Smooth muscle cell (in vitro differentiated cells): ENCODE measurements around the gene TCEA2. TPM values are rescaled to one million over a fixed set of nuclear protein-coding genes. Genes with fewer than 3 reads are reported as not detected.

ENCODE experiments used
- DNase-seq: peaks from one replicate; lab custom pipeline; 2025; ENCODE audit not compliant: unreplicated experiment; lab: John Stamatoyannopoulos, UW
- H2AFZ ChIP-seq: fragments of 200-600 bp; sonication (generic); 2 replicates; pipeline ENCODE4 v1.6.0; 2016; ENCODE audit warnings: antibody characterized with exemption, low read depth, mild to moderate bottlenecking
- H3F3A ChIP-seq: fragments of 200-600 bp; sonication (generic); 2 replicates; pipeline ENCODE4 v1.6.0; 2017; ENCODE audit warnings: antibody characterized with exemption, low read depth
- H3K27ac ChIP-seq: fragments of 200-600 bp; sonication (generic); 2 replicates; pipeline ENCODE4 v1.5.1; 2016; ENCODE audit warnings: low read depth, mild to moderate bottlenecking
- H3K27me3 ChIP-seq: fragments of 200-600 bp; sonication (generic); 2 replicates; pipeline ENCODE4 v1.6.1; 2016; ENCODE audit warnings: low read depth, mild to moderate bottlenecking
- H3K36me3 ChIP-seq: fragments of 200-600 bp; sonication (generic); 2 replicates; pipeline ENCODE4 v1.5.1; 2016; ENCODE audit warnings: low read depth
- H3K4me1 ChIP-seq: fragments of 200-600 bp; sonication (generic); 2 replicates; pipeline ENCODE4 v1.5.1; 2016; ENCODE audit warnings: low read depth
- H3K4me2 ChIP-seq: fragments of 200-600 bp; sonication (generic); 2 replicates; pipeline ENCODE4 v1.6.0; 2016; ENCODE audit warnings: mild to moderate bottlenecking
- H3K4me3 ChIP-seq: fragments of 200-600 bp; sonication (generic); 2 replicates; pipeline ENCODE4 v1.5.1; 2016; ENCODE audit warnings: mild to moderate bottlenecking
- H3K79me2 ChIP-seq: fragments of 200-600 bp; sonication (generic); 2 replicates; pipeline ENCODE4 v1.6.0; 2016; ENCODE audit warnings: low read depth, mild to moderate bottlenecking
- H3K9ac ChIP-seq: fragments of 200-600 bp; sonication (generic); 2 replicates; pipeline ENCODE4 v1.6.0; 2016; ENCODE audit warnings: low read depth
- H3K9me3 ChIP-seq: fragments of 200-600 bp; sonication (generic); replicated peaks from 2 replicates; pipeline ENCODE4 v1.5.1; 2016; ENCODE audit warnings: low read depth
- H4K20me1 ChIP-seq: fragments of 200-600 bp; sonication (generic); 2 replicates; pipeline ENCODE4 v1.6.0; 2016; ENCODE audit warnings: low read depth
- WGBS: methylation state at CpG from one replicate; pipeline ENCODE4 v1.1.7; 2016; ENCODE audit warnings: low lambda C conversion rate; 5-methylcytosine and 5-hydroxymethylcytosine counted together
- polyA plus RNA-seq: library from polyadenylated mRNA; unstranded; fragments of >200 nt; fragmentation: Nextera tagmentation; extraction: Ambion mirVana; gene quantifications from 2 replicates; pipeline ENCODE4 v1.2.1, GENCODE V29; 2016
- total RNA-seq: library from RNA; depleted of rRNA; stranded (reverse); fragments of >200 nt; gene quantifications from 2 replicates; pipeline ENCODE4 v1.2.3, GENCODE V29; 2014
- TF ChIP-seq, protein P1 (sequence below): fragments of 200-600 bp; sonication (generic); IDR thresholded peaks from 2 replicates; pipeline ENCODE4 v1.5.1; 2017; ENCODE audit warnings: borderline replicate concordance, mild to moderate bottlenecking, antibody characterized with exemption; ENCODE audit not compliant: insufficient read depth, poor library complexity, severe bottlenecking

The TCEA2 gene
- total and polyA plus RNA-seq, 2 experiments from 2014 or later = 24.9 to 89.5 TPM

DNA sequence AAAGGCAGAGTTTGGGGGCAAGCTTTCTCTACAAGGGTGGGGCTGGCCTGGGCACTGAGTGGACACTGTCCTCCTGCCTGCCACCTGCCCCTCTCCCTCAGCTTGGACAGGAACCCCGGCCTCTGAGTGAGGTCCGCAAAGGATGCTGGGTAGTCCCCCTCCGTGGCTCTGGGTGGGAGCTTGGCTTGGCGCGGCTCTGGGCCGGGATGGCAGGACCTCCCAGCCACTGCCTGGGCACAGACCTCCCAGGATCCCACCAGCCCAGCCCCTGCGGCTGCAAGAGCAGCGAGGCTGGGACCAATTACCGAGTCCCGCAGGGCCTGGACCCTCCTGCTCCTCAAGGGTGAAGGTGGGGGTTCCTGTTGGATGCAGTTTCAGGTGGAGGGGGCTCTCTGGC lies 10.7 kb upstream of the TCEA2 start:
- Histone ChIP-seq H3K36me3 (no peaks in the 10 kb centered on the region), H3K9ac (no peak overlapping the region), H3K4me1 (peaks cover 4% of the 10 kb centered on the region), H3K27me3 (peaks cover 5% of the 10 kb centered on the region), H3K4me3 (no peak overlapping the region), H3K79me2 (no peaks in the 10 kb centered on the region), H3K9me3 (no peaks in the 10 kb centered on the region), H2AFZ (no peak overlapping the region), H3K27ac (no peak overlapping the region), H3K4me2 (no peak overlapping the region), H3F3A (peaks cover 11% of the 10 kb centered on the region), H4K20me1 (peaks cover 6% of the 10 kb centered on the region)
- TF ChIP-seq, protein P1, sequence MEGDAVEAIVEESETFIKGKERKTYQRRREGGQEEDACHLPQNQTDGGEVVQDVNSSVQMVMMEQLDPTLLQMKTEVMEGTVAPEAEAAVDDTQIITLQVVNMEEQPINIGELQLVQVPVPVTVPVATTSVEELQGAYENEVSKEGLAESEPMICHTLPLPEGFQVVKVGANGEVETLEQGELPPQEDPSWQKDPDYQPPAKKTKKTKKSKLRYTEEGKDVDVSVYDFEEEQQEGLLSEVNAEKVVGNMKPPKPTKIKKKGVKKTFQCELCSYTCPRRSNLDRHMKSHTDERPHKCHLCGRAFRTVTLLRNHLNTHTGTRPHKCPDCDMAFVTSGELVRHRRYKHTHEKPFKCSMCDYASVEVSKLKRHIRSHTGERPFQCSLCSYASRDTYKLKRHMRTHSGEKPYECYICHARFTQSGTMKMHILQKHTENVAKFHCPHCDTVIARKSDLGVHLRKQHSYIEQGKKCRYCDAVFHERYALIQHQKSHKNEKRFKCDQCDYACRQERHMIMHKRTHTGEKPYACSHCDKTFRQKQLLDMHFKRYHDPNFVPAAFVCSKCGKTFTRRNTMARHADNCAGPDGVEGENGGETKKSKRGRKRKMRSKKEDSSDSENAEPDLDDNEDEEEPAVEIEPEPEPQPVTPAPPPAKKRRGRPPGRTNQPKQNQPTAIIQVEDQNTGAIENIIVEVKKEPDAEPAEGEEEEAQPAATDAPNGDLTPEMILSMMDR = no peak
- 87% methylated on average over 10 of the region's 10 CpGs for WGBS
- no peak for DNase-seq

- peak overlapping the region; percentile 71 for H3K4me2 ChIP-seq
- no peak overlapping the region for H3K9ac ChIP-seq
- no peaks in the 10 kb centered on the region for H3K79me2 ChIP-seq
- H3K36me3 ChIP-seq = no peaks in the 10 kb centered on the region
- H3K27me3 ChIP-seq = no peaks in the 10 kb centered on the region
- no peak for DNase-seq
- H3K9me3 ChIP-seq = no peaks in the 10 kb centered on the region
- TF ChIP-seq, protein P1 = no peak
- no peak overlapping the region for H3K27ac ChIP-seq
- H3F3A ChIP-seq = peaks cover 11% of the 10 kb centered on the region
- no peaks in the 10 kb centered on the region for H4K20me1 ChIP-seq
- peaks cover 4% of the 10 kb centered on the region for H3K4me1 ChIP-seq
- 94% methylated on average over 29 of the region's 33 CpGs for WGBS
- H3K4me3 ChIP-seq = no peak overlapping the region
- H2AFZ ChIP-seq = no peak overlapping the region
These were observed 9.8 kb upstream of the TCEA2 start for GRCh38 chr20:64052987-64053840.

- H3K27ac ChIP-seq = peak overlapping the region; percentile 0
- no peaks in the 10 kb centered on the region for H3K9me3 ChIP-seq
- H3K4me3 ChIP-seq = no peak overlapping the region
- peak overlapping the region; percentile 71 for H3K4me2 ChIP-seq
- no peak overlapping the region for H2AFZ ChIP-seq
- H3K36me3 ChIP-seq = no peaks in the 10 kb centered on the region
- H3K9ac ChIP-seq = no peak overlapping the region
- no peaks in the 10 kb centered on the region for H3K79me2 ChIP-seq
- H3K27me3 ChIP-seq = no peaks in the 10 kb centered on the region
- H4K20me1 ChIP-seq = no peaks in the 10 kb centered on the region
- peak; percentile 59 for DNase-seq
- TF ChIP-seq, protein P1 = peak; percentile 6
- 44% methylated on average over 14 of the region's 17 CpGs for WGBS
- H3K4me1 ChIP-seq = peaks cover 4% of the 10 kb centered on the region
- H3F3A ChIP-seq = peaks cover 11% of the 10 kb centered on the region
These were observed 8.9 kb upstream of the TCEA2 start for GRCh38 chr20:64053841-64054661.
